DMS79 (cell line): ENCODE measurements around the gene MINAR1.

Source experiments
- DNase-seq: peaks from one replicate; lab custom pipeline; 2025; lab: John Stamatoyannopoulos, UW

The MINAR1 gene

GRCh38 chr15:79463043-79463780 lies 31.1 kb downstream of the MINAR1 start:
- DNase-seq, result no peak

GRCh38 chr15:79463781-79464270 lies 31.7 kb downstream of the MINAR1 start:
- no peak for DNase-seq

GRCh38 chr15:79466488-79466887 lies 34.4 kb downstream of the MINAR1 start:
- DNase-seq, result no peak

GRCh38 chr15:79467865-79468586 lies 35.9 kb downstream of the MINAR1 start:
- DNase-seq, result no peak

- no peak for DNase-seq
Measured at GRCh38 chr15:79472446-79472845, 40.3 kb downstream of the MINAR1 start.

- no peak for DNase-seq
Measured at GRCh38 chr15:79474252-79474651, 42.1 kb downstream of the MINAR1 start.

GRCh38 chr15:79475306-79475705 lies 43.2 kb downstream of the MINAR1 start:
- no peak for DNase-seq

GRCh38 chr15:79478108-79478507 lies 46.0 kb downstream of the MINAR1 start:
- DNase-seq, result no peak

- no peak for DNase-seq
Measured at GRCh38 chr15:79479616-79480015, 47.5 kb downstream of the MINAR1 start.

GRCh38 chr15:79481793-79482192 lies 49.7 kb downstream of the MINAR1 start:
- DNase-seq, result no peak
